ENCODE data around the gene MNAT1.

DNA sequence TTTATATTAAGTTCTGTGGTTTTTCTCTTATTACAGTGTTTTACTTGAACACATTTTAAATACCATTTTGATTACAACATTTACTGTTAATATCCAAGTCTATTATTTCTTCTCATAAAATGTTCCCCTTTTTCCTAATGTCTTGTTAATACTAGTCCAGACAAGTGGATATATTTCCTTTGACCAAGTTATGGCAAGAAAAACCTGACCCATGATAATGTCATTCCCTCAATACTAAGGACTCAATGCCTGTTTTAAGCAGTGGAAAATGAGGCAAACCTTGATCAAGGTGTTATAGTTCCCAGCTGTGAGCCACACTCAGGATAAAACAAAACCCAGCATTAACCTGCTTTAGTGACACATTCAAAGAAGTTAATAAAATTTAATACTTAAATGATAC lies 234.1 kb downstream of the MNAT1 start:
- TF ChIP-seq CTCF (conservative IDR thresholded peaks at IDR 0.05) (no peak), EZH2 (IDR thresholded peaks at IDR 0.05; ENCODE audit: low read depth) (no peak)

Measured in PC-9 (cell line).